ENCODE measurements around the gene IRAK1. TPM values are rescaled to one million over a fixed set of nuclear protein-coding genes. Genes with fewer than 3 reads are reported as not detected.

The IRAK1 gene
- total and polyA plus RNA-seq, 2 of the 13 experiments (the other 11 are each of a cell fraction or from before 2014, with no cell fraction given) = 57.7 to 77.3 TPM

DNA sequence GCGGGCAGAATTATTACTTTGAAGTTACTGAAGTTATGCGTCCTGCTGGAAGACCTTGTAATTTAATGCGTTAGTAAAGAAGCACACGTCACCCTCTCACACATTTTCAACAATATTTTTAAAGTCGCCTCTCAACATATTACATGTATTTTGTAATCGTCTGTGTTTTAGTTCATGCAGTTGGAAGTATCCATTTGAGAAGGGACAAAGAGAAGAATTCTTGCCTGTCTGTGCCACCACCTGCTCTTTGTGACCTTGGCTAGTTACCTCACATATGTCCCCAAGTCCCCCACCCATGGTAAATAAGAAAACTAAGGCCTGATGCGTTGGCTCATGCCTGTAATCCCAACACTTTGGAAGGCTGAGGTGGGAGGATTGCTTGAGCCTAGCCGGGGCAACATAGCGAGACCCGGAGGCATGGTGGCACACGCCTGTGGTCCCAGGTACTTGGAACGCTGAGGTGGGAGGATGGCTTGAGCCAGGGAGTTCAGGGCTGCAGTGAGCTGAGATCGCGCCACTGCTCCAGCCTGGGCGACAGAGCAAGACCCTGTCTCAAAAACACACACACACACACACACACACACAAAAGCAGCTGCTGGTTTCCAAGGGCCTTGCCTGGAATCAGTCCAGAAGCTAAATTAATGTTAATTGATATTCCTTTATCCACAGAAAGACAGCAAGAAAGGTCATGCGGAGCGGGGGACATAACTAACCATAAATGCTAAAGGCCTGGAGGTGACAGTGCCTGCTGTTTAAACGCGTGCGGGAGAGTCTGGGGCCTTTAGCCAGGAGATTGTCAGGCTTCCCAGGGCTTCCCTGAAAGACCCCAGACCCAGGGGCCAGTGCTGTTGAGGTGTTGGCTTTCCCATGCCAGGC, 46.3 kb downstream of the IRAK1 start:
- intact Hi-C loops (cut with micrococcal nuclease; ENCODE audit: unreplicated experiment) (loop anchor here (2.0 kb wide), 1 partner anchor 39 kb away; no protein-coding TSS in a partner anchor), in situ Hi-C loops (cut with HindIII; ENCODE audit: extremely low pct_ligation_motif_present, low pct_unique_long_range_greater_than_20kb) (loop anchor here (5.0 kb wide), 1 partner anchor 39 kb away; no protein-coding TSS in a partner anchor)
- H4K20me1 ChIP-seq (ENCODE audit: insufficient read depth, low read length) = peaks cover 13% of the 10 kb centered on the region
- CTCF ChIA-PET (ENCODE audit: low intra/inter-chr PET ratio, low total read pairs) = no interaction called here
- H3K4me3 ChIP-seq (replicated peaks in 1 of 3; ENCODE audit: insufficient read depth in 1 of 3, low read depth in 2 of 3, low read length in 3 of 3) = peak overlapping the region; percentile 51 to 90 (median 66)
- no peaks in the 10 kb centered on the region for H3K9me3 ChIP-seq (ENCODE audit: low read length)
- H3K4me2 ChIP-seq (ENCODE audit: low read depth, low read length) = peak overlapping the region; percentile 80
- POLR2A ChIA-PET = interaction anchor here (0.7 to 6.3 kb wide), 5 partner anchors 16 to 64 kb away, joined by 3 to 54 read pairs (median 11); no protein-coding TSS in a partner anchor
- peaks cover 38% of the 10 kb centered on the region for H3K4me1 ChIP-seq (ENCODE audit: insufficient read depth, low read length)
- H3K36me3 ChIP-seq (replicated peaks in 1 of 2; ENCODE audit: control insufficient read depth in 1 of 2, insufficient read depth in 2 of 2, low read length in 2 of 2) = peaks cover 0 to 3% of the 10 kb centered on the region in 2 experiments; a peak in 1 of 5 replicates
- no peaks in the 10 kb centered on the region; a peak in 1 of 5 replicates for H3K27me3 ChIP-seq (ENCODE audit: control insufficient read depth in 1 of 2, insufficient read depth in 2 of 2, low read length in 2 of 2)
- BruUV-seq (replicated peaks) = TSS peak; percentile 76
- H2AFZ ChIP-seq (ENCODE audit: low read length) = no peak overlapping the region
- TF ChIP-seq, protein P1, sequence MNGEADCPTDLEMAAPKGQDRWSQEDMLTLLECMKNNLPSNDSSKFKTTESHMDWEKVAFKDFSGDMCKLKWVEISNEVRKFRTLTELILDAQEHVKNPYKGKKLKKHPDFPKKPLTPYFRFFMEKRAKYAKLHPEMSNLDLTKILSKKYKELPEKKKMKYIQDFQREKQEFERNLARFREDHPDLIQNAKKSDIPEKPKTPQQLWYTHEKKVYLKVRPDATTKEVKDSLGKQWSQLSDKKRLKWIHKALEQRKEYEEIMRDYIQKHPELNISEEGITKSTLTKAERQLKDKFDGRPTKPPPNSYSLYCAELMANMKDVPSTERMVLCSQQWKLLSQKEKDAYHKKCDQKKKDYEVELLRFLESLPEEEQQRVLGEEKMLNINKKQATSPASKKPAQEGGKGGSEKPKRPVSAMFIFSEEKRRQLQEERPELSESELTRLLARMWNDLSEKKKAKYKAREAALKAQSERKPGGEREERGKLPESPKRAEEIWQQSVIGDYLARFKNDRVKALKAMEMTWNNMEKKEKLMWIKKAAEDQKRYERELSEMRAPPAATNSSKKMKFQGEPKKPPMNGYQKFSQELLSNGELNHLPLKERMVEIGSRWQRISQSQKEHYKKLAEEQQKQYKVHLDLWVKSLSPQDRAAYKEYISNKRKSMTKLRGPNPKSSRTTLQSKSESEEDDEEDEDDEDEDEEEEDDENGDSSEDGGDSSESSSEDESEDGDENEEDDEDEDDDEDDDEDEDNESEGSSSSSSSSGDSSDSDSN (CRISPR knock-in tag; IDR thresholded peaks at IDR 0.05) = peak; percentile 14; the same call in 1 of the 2 replicates
- TF ChIP-seq, protein P2, sequence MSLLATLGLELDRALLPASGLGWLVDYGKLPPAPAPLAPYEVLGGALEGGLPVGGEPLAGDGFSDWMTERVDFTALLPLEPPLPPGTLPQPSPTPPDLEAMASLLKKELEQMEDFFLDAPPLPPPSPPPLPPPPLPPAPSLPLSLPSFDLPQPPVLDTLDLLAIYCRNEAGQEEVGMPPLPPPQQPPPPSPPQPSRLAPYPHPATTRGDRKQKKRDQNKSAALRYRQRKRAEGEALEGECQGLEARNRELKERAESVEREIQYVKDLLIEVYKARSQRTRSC (CRISPR knock-in tag; IDR thresholded peaks at IDR 0.05; ENCODE audit: low read depth) = no peak
- no peak for TF ChIP-seq FOXA1 (IDR thresholded peaks at IDR 0.05)
- TF ChIP-seq FOXA1 (CRISPR knock-in tag; IDR thresholded peaks at IDR 0.05) = peak; percentile 16; the same call in 1 of the 2 replicates
- peak; percentile 88; the same call in 1 of the 2 replicates for TF ChIP-seq ZC3H4 (CRISPR knock-in tag; IDR thresholded peaks at IDR 0.05; ENCODE audit: borderline replicate concordance)
- TF ChIP-seq, protein P3, sequence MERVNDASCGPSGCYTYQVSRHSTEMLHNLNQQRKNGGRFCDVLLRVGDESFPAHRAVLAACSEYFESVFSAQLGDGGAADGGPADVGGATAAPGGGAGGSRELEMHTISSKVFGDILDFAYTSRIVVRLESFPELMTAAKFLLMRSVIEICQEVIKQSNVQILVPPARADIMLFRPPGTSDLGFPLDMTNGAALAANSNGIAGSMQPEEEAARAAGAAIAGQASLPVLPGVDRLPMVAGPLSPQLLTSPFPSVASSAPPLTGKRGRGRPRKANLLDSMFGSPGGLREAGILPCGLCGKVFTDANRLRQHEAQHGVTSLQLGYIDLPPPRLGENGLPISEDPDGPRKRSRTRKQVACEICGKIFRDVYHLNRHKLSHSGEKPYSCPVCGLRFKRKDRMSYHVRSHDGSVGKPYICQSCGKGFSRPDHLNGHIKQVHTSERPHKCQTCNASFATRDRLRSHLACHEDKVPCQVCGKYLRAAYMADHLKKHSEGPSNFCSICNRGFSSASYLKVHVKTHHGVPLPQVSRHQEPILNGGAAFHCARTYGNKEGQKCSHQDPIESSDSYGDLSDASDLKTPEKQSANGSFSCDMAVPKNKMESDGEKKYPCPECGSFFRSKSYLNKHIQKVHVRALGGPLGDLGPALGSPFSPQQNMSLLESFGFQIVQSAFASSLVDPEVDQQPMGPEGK (CRISPR knock-in tag; IDR thresholded peaks at IDR 0.05) = peak; percentile 53; the same call in 1 of the 2 replicates
- TF ChIP-seq SOX13 (IDR thresholded peaks at IDR 0.05) = no peak
- 0 out of 4 replicates have a peak, but pooled peaks of 1 of the 2 experiments have one; percentile 12 for TF ChIP-seq SOX13 (CRISPR knock-in tag; conservative IDR thresholded peaks at IDR 0.05 in 1 of 2, IDR thresholded peaks at IDR 0.05 in 1 of 2)
- peak; percentile 30; the same call in 1 of the 2 replicates for TF ChIP-seq DMAP1 (CRISPR knock-in tag; IDR thresholded peaks at IDR 0.05)
- TF ChIP-seq ZNF121 (CRISPR knock-in tag; IDR thresholded peaks at IDR 0.05) = peak; percentile 100
- peak; percentile 78 for TF ChIP-seq ZBTB38 (CRISPR knock-in tag; IDR thresholded peaks at IDR 0.05)
- peak; percentile 62 for TF ChIP-seq ZMYM3 (CRISPR knock-in tag; IDR thresholded peaks at IDR 0.05)
- TF ChIP-seq NFIB (CRISPR knock-in tag; IDR thresholded peaks at IDR 0.05; ENCODE audit: borderline replicate concordance) = no peak
- no peak for TF ChIP-seq ISX (CRISPR knock-in tag; conservative IDR thresholded peaks at IDR 0.05)
- 0 out of 2 replicates have a peak, but pooled peaks have one; percentile 33 for TF ChIP-seq ZNF816 (CRISPR knock-in tag; IDR thresholded peaks at IDR 0.05; ENCODE audit: borderline replicate concordance)
- TF ChIP-seq HDAC1 (CRISPR knock-in tag; IDR thresholded peaks at IDR 0.05) = peak; percentile 33
- 0 out of 2 replicates have a peak, but pooled peaks have one; percentile 4 for TF ChIP-seq TBX2 (CRISPR knock-in tag; IDR thresholded peaks at IDR 0.05; ENCODE audit: borderline replicate concordance)
- TF ChIP-seq NFKB2 (CRISPR knock-in tag; IDR thresholded peaks at IDR 0.05; ENCODE audit: borderline replicate concordance) = no peak
- peak overlapping the region; percentile 92 for H3K9ac ChIP-seq (ENCODE audit: insufficient read depth, low read depth, low read length)
- FAIRE-seq (peak; percentile 74), DNase-seq (ENCODE audit: low spot score) (peak; percentile 40), ATAC-seq (no peak)
- peak overlapping the region; percentile 95 for H3K27ac ChIP-seq (ENCODE audit: extremely low read length, insufficient read depth, low read length)
- WGBS (ENCODE audit: low lambda C conversion rate) = 0% methylated on average over 6 of the region's 20 CpGs
- peaks cover 33% of the 10 kb centered on the region for H3K79me2 ChIP-seq (ENCODE audit: insufficient read depth, low read length)

All from HepG2 (cell line).